GM12878 (cell line): Measurements from ENCODE around the gene LSM2. TPM values are rescaled to one million over a fixed set of nuclear protein-coding genes. Genes with fewer than 3 reads are reported as not detected.
A peak's percentile ranks its signal among the peaks of the same experiment; 100 is the strongest.

Experiments
- ATAC-seq: fragments of 200-7000 bp; cut with Tn5 transposase; 3 replicates; pipeline ENCODE4 v1.9.1; 2020; ENCODE audit warnings: mild to moderate bottlenecking, moderate library complexity
- BruUV-seq: library from RNA; stranded (reverse); fragments of 400-500 nt; replicated peaks from 2 replicates; lab custom pipeline; 2021; lab: Mats Ljungman, UMichigan
- CTCF ChIA-PET: fragments of 300-600 bp; sonication (Branson Sonifier 250); formaldehyde crosslinking; extraction: SDS; loops from one replicate; lab custom pipeline; 2021; ENCODE audit warnings: inconsistent platforms; lab: Yijun Ruan, JAX
- POLR2A ChIA-PET: fragments of 350-600 bp; formaldehyde crosslinking; extraction: SDS; loops from one replicate; lab custom pipeline; 2021; ENCODE audit warnings: inconsistent platforms; lab: Charles Lee
- RAD21 ChIA-PET: fragments of 300-600 bp; sonication (Branson Sonifier 250); formaldehyde crosslinking; loops from one replicate; lab custom pipeline; 2023; ENCODE audit warnings: antibody characterized with exemption; ENCODE audit not compliant: unreplicated experiment; lab: Charles Lee
- SMC1A ChIA-PET: fragments of 300-600 bp; sonication (Branson Sonifier 250); formaldehyde crosslinking; loops from one replicate; lab custom pipeline; 2023; ENCODE audit not compliant: unreplicated experiment, uncharacterized antibody; lab: Charles Lee
- DNase-seq: peaks from one replicate; pipeline ENCODE4 v3.0.0-alpha.2; 2011; ENCODE audit warnings: low read depth, low spot score
- FAIRE-seq: peaks from 3 replicates; lab custom pipeline; 2011; peaks lifted over from hg19 to GRCh38; lab: Jason Lieb, UNC
- H2AFZ ChIP-seq: 2 replicates; pipeline ENCODE4 v1.6.0; 2011; ENCODE audit warnings: low read depth, low read length, control low read depth; ENCODE audit not compliant: control insufficient read depth
- H3K27ac ChIP-seq: 2 replicates; pipeline ENCODE4 v1.5.1; 2011; ENCODE audit warnings: control low read depth; ENCODE audit not compliant: control insufficient read depth, insufficient read depth
- H3K27me3 ChIP-seq, 2 experiments: replicated peaks in 1 of 2; 2 replicates each; pipeline versions ENCODE4 v1.6.0 to v1.6.1; 2011; ENCODE audit warnings: low read length in 1 of 2; ENCODE audit not compliant: control insufficient read depth in 2 of 2, insufficient read depth in 2 of 2
- H3K36me3 ChIP-seq, 2 experiments: 2 replicates each; pipeline ENCODE4 v1.5.1; 2011; ENCODE audit warnings: low read length in 1 of 2; ENCODE audit not compliant: control insufficient read depth in 2 of 2, insufficient read depth in 2 of 2
- H3K4me1 ChIP-seq: 2 replicates; pipeline ENCODE4 v1.6.1; 2011; ENCODE audit warnings: mild to moderate bottlenecking, low read length, moderate library complexity, mixed read lengths; ENCODE audit not compliant: control insufficient read depth, insufficient read depth
- H3K4me2 ChIP-seq: 2 replicates; pipeline ENCODE4 v1.6.0; 2011; ENCODE audit warnings: control low read depth; ENCODE audit not compliant: control insufficient read depth, insufficient read depth
- H3K4me3 ChIP-seq: fragments of 200-600 bp; sonication (generic); 2 replicates; pipeline ENCODE4 v1.5.1; 2016
- H3K79me2 ChIP-seq: 2 replicates; pipeline ENCODE4 v1.6.0; 2011; ENCODE audit warnings: low read length; ENCODE audit not compliant: control insufficient read depth, insufficient read depth
- H3K9ac ChIP-seq: 2 replicates; pipeline ENCODE4 v1.8.0; 2011; ENCODE audit warnings: low read length, control low read depth, mixed read lengths; ENCODE audit not compliant: control insufficient read depth, insufficient read depth
- H3K9me3 ChIP-seq: replicated peaks from 3 replicates; pipeline ENCODE4 v1.5.1; 2011; ENCODE audit warnings: mild to moderate bottlenecking, low read length; ENCODE audit not compliant: control insufficient read depth, insufficient read depth
- H4K20me1 ChIP-seq: 2 replicates; pipeline ENCODE4 v1.6.0; 2011; ENCODE audit not compliant: control insufficient read depth, insufficient read depth
- EGR1 ChIP-seq, 2 experiments: IDR thresholded peaks; 1 replicate in 1 of 2; 2 replicates in 1 of 2; pipeline ENCODE4 v1.6.1; 2011 to 2012; ENCODE audit warnings: low read depth in 2 of 2, low read length in 2 of 2, borderline replicate concordance in 1 of 2, mild to moderate bottlenecking in 1 of 2, moderate library complexity in 1 of 2
- HDGF ChIP-seq: fragments of 450-650 bp; IDR thresholded peaks from 2 replicates; pipeline ENCODE4 v1.6.1; 2016; ENCODE audit warnings: antibody characterized with exemption
- IKZF2 ChIP-seq, 2 experiments: fragments of 450-650 bp; IDR thresholded peaks; 2 replicates each; pipeline ENCODE4 v1.6.1; 2017; ENCODE audit warnings: mild to moderate bottlenecking in 2 of 2, moderate library complexity in 2 of 2
- SIN3A ChIP-seq: IDR thresholded peaks from 2 replicates; pipeline ENCODE4 v1.6.1; 2012; ENCODE audit warnings: low read depth, low read length, improper control_type of control experiment
- SREBF2 ChIP-seq: IDR thresholded peaks from 2 replicates; pipeline ENCODE4 v1.6.1; 2012; ENCODE audit warnings: mild to moderate bottlenecking, low read length
- WGBS: methylation state at CpG from one replicate; pipeline ENCODE4 v1.1.6; 2016; ENCODE audit warnings: low lambda C conversion rate; ENCODE audit not compliant: insufficient replicate concordance, insufficient coverage; ENCODE audit errors: missing lambda C conversion rate; 5-methylcytosine and 5-hydroxymethylcytosine counted together
- in situ Hi-C: fragments of 300-500 bp; cut with MboI; formaldehyde crosslinking; loops from 9 replicates; pipeline ENCODE4 v1.14.3; 2018; ENCODE audit warnings: mixed read lengths
- intact Hi-C: fragments of 100-400 bp; cut with micrococcal nuclease; formaldehyde crosslinking; loops from one replicate; pipeline ENCODE4 v1.14.2; 2022; ENCODE audit not compliant: unreplicated experiment
- polyA plus RNA-seq, 11 experiments: library from polyadenylated mRNA; depleted of rRNA in 4 of 11; unstranded in 6 of 11; stranded (reverse) in 5 of 11; fragments of >200 nt; fragmentation: Nextera tagmentation in 4 of 11; fragmentation: Illumina TruSeq in 1 of 11; extraction: Ambion mirVana in 4 of 11; extraction: Trizol in 1 of 11; gene quantifications; 1 replicate in 1 of 11; 2 replicates in 10 of 11; pipeline versions ENCODE4 v1.2.1 to v1.2.3, GENCODE V29; 2011 to 2016; ENCODE audit warnings: inconsistent platforms in 2 of 11, missing spikeins in 2 of 11, low read depth in 1 of 11
- total RNA-seq, 4 experiments: library from RNA; depleted of rRNA in 3 of 4; stranded (reverse); fragments of >200 nt in 3 of 4; fragmentation: Illumina TruSeq in 1 of 4; extraction: Trizol in 1 of 4; gene quantifications; 2 replicates each; pipeline versions ENCODE4 v1.2.1 to v1.2.3, GENCODE V29; 2013 to 2021
- TF ChIP-seq, protein P1 (sequence below): fragments of 450-650 bp; IDR thresholded peaks from 2 replicates; pipeline ENCODE4 v1.6.1; 2018; ENCODE audit warnings: mild to moderate bottlenecking, low read depth, moderate library complexity; ENCODE audit not compliant: partially characterized antibody
- TF ChIP-seq, protein P2 (sequence below): fragments of 450-650 bp; IDR thresholded peaks from 2 replicates; pipeline ENCODE4 v1.6.1; 2016; ENCODE audit warnings: mild to moderate bottlenecking

LSM2 gene
- total and polyA plus RNA-seq, 10 of the 15 experiments (the other 5 are each of a cell fraction or from before 2014, with no cell fraction given) = 99.1 to 276 (median 153) TPM

DNA sequence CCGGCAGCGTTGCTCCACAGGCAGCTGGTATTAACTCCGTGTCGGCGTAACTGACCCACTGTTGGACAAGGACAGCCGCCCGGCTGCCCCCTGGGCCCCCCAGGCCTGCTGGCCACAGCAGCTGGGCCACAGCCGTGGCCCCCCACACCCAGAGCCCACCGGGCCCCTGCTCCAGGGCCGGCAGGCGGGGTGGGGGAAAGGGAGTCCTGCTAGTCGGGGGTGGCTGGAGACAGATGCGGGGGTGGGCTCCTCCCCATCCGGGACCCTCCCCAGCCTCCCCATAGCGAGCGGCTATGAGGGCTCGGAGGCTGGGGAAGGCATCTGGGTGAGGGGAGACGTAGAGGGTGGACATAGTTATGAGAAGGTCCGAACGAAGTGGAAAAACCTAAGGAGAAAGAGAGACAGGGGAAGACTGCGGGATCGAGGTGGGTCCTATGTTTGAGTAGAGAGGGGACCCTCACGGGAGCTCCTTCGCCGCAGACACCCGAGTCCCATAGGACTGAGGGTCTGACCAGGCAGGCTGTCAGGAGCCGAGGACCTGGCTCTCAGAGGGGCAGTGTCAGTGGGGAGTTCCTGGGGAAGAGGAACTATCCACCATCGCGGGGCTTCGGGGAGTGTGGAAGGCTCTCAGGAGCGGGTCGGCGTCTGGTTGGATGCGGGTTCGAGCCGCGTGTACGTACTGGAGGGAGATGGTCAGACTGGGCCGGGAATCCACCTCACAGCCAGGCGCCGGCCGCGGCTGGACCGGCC is 11.7 kb downstream of the LSM2 start:
- no TSS peak for BruUV-seq
- peaks cover 6% of the 10 kb centered on the region for H3K4me1 ChIP-seq
- intact Hi-C loops = loop anchor here (5.0 kb wide), 1 partner anchor 37 kb away; no protein-coding TSS in a partner anchor
- H3K4me3 ChIP-seq = peak overlapping the region; percentile 81
- FAIRE-seq = no peak
- H3K27me3 ChIP-seq = no peaks in the 10 kb centered on the region
- POLR2A ChIA-PET = interaction anchor here (0.9 to 3.5 kb wide), 10 partner anchors 11 to 67 kb away, joined by 3 to 32 read pairs (median 7); partner anchors contain the start of genes HSPA1A, HSPA1B, HSPA1L and LSM2
- H3K9ac ChIP-seq = peak overlapping the region; percentile 81
- TF ChIP-seq IKZF2 (IDR thresholded peaks at IDR 0.05) (0 out of 4 replicates have a peak, but pooled peaks of 1 of the 2 experiments have one; percentile 20), SIN3A (0 out of 2 replicates have a peak, but pooled peaks have one; percentile 4), SREBF2 (no peak), HDGF (0 out of 2 replicates have a peak, but pooled peaks have one; percentile 36), EGR1 (IDR thresholded peaks at IDR 0.05; ENCODE audit: borderline replicate concordance in 1 of 2, low read depth in 2 of 2, low read length in 2 of 2) (peak in 1 of 2 experiments; percentile 50; a peak in 1 of 3 replicates)
- TF ChIP-seq, protein P1, sequence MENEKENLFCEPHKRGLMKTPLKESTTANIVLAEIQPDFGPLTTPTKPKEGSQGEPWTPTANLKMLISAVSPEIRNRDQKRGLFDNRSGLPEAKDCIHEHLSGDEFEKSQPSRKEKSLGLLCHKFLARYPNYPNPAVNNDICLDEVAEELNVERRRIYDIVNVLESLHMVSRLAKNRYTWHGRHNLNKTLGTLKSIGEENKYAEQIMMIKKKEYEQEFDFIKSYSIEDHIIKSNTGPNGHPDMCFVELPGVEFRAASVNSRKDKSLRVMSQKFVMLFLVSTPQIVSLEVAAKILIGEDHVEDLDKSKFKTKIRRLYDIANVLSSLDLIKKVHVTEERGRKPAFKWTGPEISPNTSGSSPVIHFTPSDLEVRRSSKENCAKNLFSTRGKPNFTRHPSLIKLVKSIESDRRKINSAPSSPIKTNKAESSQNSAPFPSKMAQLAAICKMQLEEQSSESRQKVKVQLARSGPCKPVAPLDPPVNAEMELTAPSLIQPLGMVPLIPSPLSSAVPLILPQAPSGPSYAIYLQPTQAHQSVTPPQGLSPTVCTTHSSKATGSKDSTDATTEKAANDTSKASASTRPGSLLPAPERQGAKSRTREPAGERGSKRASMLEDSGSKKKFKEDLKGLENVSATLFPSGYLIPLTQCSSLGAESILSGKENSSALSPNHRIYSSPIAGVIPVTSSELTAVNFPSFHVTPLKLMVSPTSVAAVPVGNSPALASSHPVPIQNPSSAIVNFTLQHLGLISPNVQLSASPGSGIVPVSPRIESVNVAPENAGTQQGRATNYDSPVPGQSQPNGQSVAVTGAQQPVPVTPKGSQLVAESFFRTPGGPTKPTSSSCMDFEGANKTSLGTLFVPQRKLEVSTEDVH = no peak
- TF ChIP-seq, protein P2, sequence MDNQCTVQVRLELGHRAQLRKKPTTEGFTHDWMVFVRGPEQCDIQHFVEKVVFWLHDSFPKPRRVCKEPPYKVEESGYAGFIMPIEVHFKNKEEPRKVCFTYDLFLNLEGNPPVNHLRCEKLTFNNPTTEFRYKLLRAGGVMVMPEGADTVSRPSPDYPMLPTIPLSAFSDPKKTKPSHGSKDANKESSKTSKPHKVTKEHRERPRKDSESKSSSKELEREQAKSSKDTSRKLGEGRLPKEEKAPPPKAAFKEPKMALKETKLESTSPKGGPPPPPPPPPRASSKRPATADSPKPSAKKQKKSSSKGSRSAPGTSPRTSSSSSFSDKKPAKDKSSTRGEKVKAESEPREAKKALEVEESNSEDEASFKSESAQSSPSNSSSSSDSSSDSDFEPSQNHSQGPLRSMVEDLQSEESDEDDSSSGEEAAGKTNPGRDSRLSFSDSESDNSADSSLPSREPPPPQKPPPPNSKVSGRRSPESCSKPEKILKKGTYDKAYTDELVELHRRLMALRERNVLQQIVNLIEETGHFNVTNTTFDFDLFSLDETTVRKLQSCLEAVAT = peak; percentile 12; the same call in 1 of the 2 replicates
- SMC1A ChIA-PET = interaction anchor here (0.6 to 2.2 kb wide), 9 partner anchors 12 to 69 kb away, joined by 3 to 10 read pairs (median 4); partner anchors contain the start of genes LSM2 and NEU1
- in situ Hi-C loops = no loop called here
- H2AFZ ChIP-seq = peak overlapping the region; percentile 94
- H3K27ac ChIP-seq = peak overlapping the region; percentile 95
- H3K79me2 ChIP-seq = peaks cover 21% of the 10 kb centered on the region
- RAD21 ChIA-PET = interaction anchor here (1.0 to 2.6 kb wide), 11 partner anchors 11 to 68 kb away, joined by 3 to 19 read pairs (median 4); partner anchors contain the start of genes HSPA1A, HSPA1B, HSPA1L and LSM2
- peak; percentile 27 for ATAC-seq
- H3K9me3 ChIP-seq = no peaks in the 10 kb centered on the region
- WGBS = under 1% methylated on average over 43 of the region's 44 CpGs
- CTCF ChIA-PET = interaction anchor here (0.6 to 3.7 kb wide), 7 partner anchors 10 to 65 kb away, joined by 3 to 26 read pairs (median 5); partner anchors contain the start of genes LSM2 and VWA7
- H4K20me1 ChIP-seq = no peaks in the 10 kb centered on the region
- no peak for DNase-seq
- peak overlapping the region; percentile 47 for H3K4me2 ChIP-seq
- H3K36me3 ChIP-seq = peaks cover 7 to 11% of the 10 kb centered on the region in 2 experiments; a peak in 3 of 4 replicates
